Tongue (tissue), 2 donors: ENCODE measurements around the gene SYPL2. TPM values are rescaled to one million over a fixed set of nuclear protein-coding genes. Genes with fewer than 3 reads are reported as not detected.
"Not testable (repeated sequence)": the region's sequence is repeated elsewhere in the genome, so short reads cannot be mapped to it uniquely, and the experiment has no call there.

Experiments
- DNase-seq: peaks from one replicate; pipeline ENCODE4 v3.0.0-alpha.2; 2015
- total RNA-seq: library from RNA; depleted of rRNA; stranded (reverse); fragments of >200 nt; gene quantifications from one replicate; pipeline ENCODE4 v1.2.3, GENCODE V29; 2014

Gene SYPL2
- 61.5 TPM for total RNA-seq

DNA sequence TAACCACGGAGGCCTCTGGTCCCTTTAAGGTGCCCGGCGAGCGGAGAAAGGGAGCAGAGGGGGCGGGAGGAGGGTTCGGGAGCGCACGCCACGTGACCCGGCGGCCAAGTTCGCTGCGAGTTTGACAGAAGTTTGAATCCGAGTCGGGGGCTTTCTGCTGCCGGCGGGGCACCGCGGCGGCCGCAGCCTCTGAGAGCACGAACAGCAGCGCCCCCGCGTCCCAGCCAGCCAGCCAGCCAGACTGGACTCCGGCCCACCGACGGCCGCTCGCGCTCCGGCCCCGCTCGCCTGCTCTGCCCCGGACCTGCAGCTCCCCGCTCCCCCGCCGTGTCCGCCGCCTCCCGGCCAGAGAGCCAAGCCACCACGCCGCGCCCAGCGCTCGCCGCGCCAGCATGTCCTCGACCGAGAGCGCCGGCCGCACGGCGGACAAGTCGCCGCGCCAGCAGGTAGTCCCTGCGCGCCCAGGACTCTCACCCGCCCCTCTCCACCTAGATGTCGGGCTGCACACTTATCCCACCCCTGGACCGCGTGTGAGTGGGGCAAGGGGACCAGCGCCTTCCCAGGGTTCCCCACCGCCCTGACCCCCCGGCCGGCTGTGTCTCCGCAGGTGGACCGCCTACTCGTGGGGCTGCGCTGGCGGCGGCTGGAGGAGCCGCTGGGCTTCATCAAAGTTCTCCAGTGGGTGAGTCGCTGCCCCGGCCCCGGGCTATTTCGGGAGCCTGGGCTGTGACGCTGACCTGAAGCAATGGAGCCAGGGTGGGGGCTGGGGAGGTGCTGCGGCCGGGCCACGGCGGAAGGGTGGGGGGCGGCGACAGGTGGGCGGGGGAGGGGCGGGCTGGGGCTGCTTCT, at the start of gene SYPL2:
Gene SYPL2, plus strand, starts transcription at position 95 of the 849 bp plus-strand sequence. Its CDS starts 298 bp downstream, at position 393.
- DNase-seq, result peak; percentile 69

- DNase-seq, result no peak
Measured at GRCh38 chr1:109423498-109423897, 42.8 kb upstream of the SYPL2 start.

DNA sequence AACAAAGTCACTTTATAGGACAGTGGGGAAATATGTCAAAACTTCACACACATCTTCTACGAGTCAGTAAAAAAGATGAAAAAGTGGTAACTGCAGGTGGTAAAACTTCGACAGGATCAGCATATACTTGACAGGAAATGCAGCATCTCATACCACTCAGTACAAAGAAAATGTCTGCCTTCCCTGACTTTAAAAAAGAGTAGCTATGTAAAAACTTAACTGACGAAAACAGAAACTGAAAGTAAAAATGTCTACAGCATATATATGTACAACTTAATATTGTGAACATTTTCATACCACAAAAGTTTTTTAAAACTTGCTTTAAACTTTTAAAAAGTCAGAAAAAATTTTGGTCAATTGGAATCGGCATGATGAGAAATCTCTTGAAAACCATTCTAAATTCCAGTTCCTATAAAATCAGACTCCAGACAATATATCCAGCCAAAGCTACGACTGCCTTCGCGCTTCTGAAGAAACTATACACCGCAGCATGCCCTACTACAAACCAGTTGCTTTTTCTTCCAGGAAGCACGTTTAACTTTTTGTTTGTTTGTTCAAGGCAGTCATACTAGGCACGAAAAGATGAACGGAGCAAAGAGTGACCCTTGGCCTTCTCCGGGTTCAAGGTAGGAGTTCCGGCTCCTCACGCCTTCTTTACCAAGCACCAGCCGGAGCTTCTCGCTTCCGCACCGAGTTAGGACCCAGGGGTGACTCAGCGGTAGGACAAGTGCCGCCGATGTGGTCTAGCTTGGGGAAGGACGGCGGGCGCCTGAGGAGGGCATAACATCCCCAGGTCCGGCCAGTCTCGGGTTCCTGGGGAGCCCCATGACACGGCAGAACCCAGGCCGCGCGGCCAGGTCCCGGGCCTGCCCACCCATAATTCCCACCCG, 40.7 kb upstream of the SYPL2 start:
- no peak for DNase-seq

- DNase-seq, result peak; percentile 99
Measured at GRCh38 chr1:109426281-109427170, 39.8 kb upstream of the SYPL2 start, which contains the start of gene PSMA5. Gene PSMA5, minus strand, starts transcription at chr1:109426448. Its CDS starts 118 bp downstream, at chr1:109426330.

DNA sequence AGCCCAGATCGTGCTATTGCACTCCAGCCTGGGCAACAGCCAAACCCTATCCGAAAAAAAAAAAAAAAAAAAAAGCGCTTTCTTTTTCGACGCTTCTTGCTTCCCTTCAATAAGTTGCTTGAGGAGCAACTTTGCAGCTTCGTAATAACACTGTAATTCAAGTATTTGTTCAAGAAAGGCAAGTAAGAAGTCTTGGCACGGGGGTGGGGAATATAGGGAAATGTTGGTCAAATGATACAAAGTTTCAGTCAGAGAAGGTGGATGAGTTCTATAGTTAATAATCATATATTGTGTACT, 39.2 kb upstream of the SYPL2 start:
- DNase-seq, result no peak

- DNase-seq, result no peak
Measured at GRCh38 chr1:109432336-109432735, 34.0 kb upstream of the SYPL2 start.

DNA sequence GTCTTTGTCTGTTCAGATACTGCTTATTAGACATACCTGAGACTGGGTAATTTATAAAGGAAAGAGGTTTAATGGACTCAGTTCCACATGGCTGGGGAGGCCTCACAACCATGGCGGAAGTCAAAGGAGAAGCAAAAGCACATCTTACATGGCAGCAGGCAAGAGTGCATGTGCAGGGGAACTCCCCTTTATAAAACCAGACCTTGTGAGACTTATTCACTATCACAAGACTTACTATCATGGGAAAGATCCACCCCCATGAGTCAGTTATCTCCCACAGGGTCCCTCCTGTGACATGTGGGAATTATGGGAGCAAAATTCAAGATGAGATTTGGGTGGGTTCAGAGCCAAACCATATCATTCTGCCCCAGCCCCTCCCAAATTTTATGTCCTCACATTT, 33.0 kb upstream of the SYPL2 start:
- DNase-seq, result no peak

DNA sequence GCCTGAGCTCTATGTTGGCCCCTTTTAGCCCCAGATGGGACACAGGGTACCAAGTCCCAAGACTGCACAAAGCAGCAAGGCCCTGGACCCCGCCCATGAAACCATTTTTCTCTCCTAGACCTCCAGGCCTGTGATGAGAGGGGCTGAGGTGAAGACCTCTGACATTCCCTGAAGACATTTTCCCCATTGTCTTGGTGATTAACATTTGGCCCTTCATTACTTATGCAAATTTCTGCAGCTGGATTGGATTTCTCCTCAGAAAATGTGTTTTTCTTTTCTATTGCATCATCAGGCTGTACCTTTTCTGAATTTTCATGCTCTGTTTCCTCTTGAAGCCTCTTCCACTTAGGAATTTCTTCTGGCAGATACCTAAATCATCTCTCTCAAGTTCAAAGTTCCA, 31.9 kb upstream of the SYPL2 start:
- DNase-seq, result no peak

GRCh38 chr1:109438798-109439297, 27.5 kb upstream of the SYPL2 start:
- no peak for DNase-seq

DNA sequence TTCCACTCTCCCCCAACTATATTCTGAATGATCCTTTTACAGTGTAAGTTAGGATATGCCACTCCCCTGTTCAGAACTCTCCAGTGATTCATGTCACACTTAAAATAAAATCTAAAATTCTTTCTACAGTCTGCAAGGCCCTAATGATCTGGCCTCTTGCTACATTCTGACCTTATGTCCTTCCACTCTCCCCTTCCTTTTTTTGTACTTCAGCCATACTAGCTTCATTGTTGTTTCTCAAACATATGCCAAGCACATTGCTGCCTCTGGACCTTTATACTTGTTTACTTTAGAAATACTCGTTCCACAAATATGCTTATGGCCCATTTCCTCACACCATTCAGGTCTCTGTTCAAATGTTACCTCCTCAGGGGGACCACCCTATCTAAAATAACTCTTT, 25.3 kb upstream of the SYPL2 start:
- no peak for DNase-seq

DNA sequence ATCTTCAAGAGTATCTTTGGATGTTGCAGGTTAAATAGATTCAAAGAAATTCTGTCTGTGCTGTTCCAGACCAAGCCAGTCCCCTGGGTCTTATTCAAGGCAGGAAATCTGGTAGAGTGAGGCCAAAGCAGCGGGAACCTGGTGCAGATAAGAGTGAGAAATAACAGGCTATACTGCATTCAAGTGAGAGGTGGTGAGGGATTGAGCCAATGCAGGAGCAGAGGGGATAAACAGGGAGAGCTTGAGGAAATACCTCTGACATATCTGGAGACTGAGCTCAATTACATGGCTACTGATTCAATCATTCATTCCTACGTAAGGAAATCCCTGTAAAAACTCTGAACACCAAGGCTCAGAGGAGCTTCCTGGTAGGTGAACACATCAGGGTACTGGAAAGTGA, 22.9 kb upstream of the SYPL2 start:
- DNase-seq, result no peak

DNA sequence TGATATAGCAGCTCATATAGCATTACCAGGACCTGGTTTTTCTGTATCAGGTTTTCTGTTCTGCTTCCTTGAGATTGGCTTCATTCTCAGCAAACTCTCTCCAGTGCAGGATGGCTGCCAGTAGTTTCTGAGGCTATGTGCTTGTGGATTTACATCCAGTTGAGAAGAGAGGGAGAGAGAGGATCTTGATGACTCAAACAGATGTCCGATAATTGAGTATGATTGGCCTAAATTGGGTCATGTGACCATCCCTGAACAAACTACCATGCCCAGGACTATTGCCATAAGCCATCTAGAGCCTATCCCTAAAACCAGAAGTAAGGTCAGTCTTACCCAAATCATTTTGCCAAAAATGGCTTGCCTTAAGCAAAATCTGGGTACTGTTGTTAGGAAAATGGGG, 22.0 kb upstream of the SYPL2 start:
- DNase-seq, result no peak

- DNase-seq, result not testable (repeated sequence)
Measured at GRCh38 chr1:109445949-109446695, 20.2 kb upstream of the SYPL2 start.

DNA sequence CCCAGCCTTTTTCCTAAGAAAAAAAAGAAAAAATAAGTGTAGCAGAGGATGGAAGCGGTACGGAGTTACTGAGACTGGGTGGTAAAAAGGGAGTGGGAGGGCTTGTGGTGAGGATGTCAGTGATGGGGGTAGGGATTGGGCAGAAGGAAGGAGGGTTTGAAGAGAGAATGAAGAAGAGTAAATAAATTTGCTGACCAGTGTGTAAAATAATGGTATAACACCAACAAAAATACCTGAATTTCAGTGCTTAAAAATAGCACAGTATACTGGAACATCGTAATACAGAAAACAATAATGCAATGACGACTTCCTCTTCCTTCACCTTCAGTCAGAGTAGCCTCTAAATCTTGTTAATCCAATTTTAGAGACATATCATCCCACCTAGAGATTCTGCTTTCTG, 18.8 kb upstream of the SYPL2 start:
- no peak for DNase-seq

DNA sequence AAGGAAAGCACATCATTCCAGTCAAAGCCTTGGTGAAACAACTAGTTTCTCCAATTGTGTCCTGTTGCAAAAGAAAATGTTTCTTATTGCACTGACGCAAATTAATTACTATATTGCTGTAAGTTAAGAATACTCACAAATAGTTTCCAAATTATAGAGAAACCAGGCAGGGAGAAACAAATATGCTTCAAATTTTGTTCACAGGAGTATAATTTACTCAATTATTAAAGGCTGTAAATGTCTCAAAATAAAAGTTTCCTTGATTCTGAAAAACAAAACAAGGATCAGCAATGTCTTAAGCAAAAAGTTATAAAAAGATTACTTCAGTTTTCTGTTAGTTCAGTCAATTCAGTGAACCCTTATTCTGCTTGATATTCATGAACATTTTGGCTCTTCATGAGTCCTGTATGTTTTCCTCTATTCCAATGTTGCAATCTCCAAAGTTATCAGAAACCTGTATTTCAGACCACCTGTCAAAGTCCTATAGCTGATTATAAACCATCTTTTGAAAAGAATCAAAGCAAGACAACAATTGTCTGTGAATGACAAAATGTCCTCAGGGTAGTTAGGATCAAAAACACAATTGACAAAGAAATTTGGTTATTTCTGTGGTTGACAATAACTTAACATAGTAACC, 11.7 kb upstream of the SYPL2 start:
- no peak for DNase-seq

DNA sequence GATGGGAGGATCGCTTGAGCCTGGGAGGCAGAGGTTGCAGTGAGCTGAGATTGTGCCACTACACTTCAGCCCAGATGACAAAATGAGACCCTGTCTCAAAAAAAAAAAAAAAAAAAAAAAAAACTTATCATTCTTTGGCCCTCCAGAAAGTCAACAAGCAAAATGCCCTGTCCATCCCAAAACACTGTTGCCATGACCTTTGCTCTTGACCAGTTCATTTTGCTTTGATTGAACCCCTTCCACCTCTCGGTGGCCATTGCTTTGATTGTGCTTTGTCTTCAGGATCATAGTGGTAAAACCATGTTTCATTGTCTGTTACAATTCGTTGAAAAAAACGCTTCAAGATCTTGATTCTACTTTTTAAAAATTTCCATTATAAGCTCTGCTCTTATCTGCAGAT, 8.5 kb upstream of the SYPL2 start:
- no peak for DNase-seq

DNA sequence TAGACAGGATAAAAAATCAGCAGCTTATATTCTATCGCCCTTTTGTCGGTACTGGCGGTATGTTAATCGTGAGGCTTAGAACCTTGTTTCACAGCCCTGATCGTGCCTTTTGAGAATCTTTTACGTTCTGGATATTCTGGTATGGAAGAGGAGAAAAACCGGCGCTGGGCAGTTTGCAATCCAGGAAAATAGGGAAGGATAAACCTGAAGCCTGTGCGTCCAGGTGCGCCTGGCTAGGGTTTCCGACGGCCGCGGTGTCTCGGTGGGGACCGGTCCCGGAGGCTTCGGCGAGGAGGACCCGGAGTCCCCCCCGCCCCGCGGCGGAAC, 258 bp upstream of the SYPL2 start:
- no peak for DNase-seq

DNA sequence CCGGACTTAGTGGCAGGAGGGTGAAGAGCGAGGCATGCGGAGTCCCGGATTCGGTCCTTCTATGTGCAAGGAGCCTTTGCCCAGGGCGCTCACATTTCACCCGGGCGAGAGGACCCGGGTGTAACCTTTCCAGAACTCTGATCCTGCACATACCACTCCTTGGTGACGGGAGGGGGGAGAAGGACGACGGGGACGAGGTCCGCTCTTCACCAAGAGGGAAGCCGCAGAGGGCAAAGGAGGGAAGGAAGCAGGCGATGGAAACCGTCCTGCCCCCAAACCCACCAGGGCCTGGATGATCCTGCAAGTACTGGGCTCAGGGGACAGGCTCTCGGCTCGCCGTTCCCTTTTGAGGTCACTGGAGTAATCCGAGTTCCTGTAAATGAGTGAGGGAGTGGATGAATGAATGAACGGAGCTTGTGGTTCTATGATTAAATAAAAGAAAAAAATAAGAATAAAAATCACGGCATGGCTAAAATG, 993 bp downstream of the SYPL2 start:
- DNase-seq, result no peak

GRCh38 chr1:109468061-109468460, 1.7 kb downstream of the SYPL2 start:
- no peak for DNase-seq

GRCh38 chr1:109468903-109469302, 2.6 kb downstream of the SYPL2 start:
- no peak for DNase-seq

GRCh38 chr1:109470245-109470644, 3.9 kb downstream of the SYPL2 start:
- DNase-seq, result no peak
